Fibroblast of upper back skin (primary cell): ENCODE measurements around the gene MGST2.

Experiments
- DNase-seq: peaks from one replicate; pipeline ENCODE4 v3.0.0-alpha.2; 2013

MGST2 gene

GRCh38 chr4:139712882-139713281 is 47.3 kb downstream of the MGST2 start:
- no peak for DNase-seq

GRCh38 chr4:139715746-139716391 is 50.2 kb downstream of the MGST2 start:
- no peak for DNase-seq

GRCh38 chr4:139718358-139718757 is 52.7 kb downstream of the MGST2 start:
- DNase-seq = no peak

GRCh38 chr4:139718833-139719232 is 53.2 kb downstream of the MGST2 start:
- no peak for DNase-seq

- no peak for DNase-seq
Measured at GRCh38 chr4:139719381-139720101, 53.9 kb downstream of the MGST2 start.

- DNase-seq = no peak
Measured at GRCh38 chr4:139720806-139721205, 55.2 kb downstream of the MGST2 start.

- DNase-seq = no peak
Measured at GRCh38 chr4:139721789-139722188, 56.2 kb downstream of the MGST2 start.

- DNase-seq = no peak
Measured at GRCh38 chr4:139725236-139725635, 59.6 kb downstream of the MGST2 start.

GRCh38 chr4:139726615-139727014 is 61.0 kb downstream of the MGST2 start:
- DNase-seq = no peak

GRCh38 chr4:139728146-139728545 is 62.5 kb downstream of the MGST2 start:
- DNase-seq = no peak

GRCh38 chr4:139728840-139729239 is 63.2 kb downstream of the MGST2 start:
- no peak for DNase-seq

GRCh38 chr4:139732991-139733570 is 67.5 kb downstream of the MGST2 start:
- no peak for DNase-seq

- peak; percentile 36 for DNase-seq
Measured at GRCh38 chr4:139734201-139734874, 68.7 kb downstream of the MGST2 start.

- peak; percentile 80 for DNase-seq
Measured at GRCh38 chr4:139734875-139735380, 69.3 kb downstream of the MGST2 start.

GRCh38 chr4:139735381-139736273 is 70.0 kb downstream of the MGST2 start:
- DNase-seq = no peak

- no peak for DNase-seq
Measured at GRCh38 chr4:139736274-139736660, 70.6 kb downstream of the MGST2 start.

GRCh38 chr4:139736661-139737060 is 71.0 kb downstream of the MGST2 start:
- DNase-seq = no peak

GRCh38 chr4:139738846-139739613 is 73.4 kb downstream of the MGST2 start:
- no peak for DNase-seq

GRCh38 chr4:139740121-139740520 is 74.5 kb downstream of the MGST2 start:
- no peak for DNase-seq

- DNase-seq = peak; percentile 95
Measured at GRCh38 chr4:139740531-139741041, 75.0 kb downstream of the MGST2 start.

- DNase-seq = no peak
Measured at GRCh38 chr4:139743027-139743426, 77.4 kb downstream of the MGST2 start.
